ENCODE data around the gene SHBG. TPM values are rescaled to one million over a fixed set of nuclear protein-coding genes. Genes with fewer than 3 reads are reported as not detected.

The SHBG gene
- total RNA-seq, 1 donor from 2014 or later, result 0.87 TPM

DNA sequence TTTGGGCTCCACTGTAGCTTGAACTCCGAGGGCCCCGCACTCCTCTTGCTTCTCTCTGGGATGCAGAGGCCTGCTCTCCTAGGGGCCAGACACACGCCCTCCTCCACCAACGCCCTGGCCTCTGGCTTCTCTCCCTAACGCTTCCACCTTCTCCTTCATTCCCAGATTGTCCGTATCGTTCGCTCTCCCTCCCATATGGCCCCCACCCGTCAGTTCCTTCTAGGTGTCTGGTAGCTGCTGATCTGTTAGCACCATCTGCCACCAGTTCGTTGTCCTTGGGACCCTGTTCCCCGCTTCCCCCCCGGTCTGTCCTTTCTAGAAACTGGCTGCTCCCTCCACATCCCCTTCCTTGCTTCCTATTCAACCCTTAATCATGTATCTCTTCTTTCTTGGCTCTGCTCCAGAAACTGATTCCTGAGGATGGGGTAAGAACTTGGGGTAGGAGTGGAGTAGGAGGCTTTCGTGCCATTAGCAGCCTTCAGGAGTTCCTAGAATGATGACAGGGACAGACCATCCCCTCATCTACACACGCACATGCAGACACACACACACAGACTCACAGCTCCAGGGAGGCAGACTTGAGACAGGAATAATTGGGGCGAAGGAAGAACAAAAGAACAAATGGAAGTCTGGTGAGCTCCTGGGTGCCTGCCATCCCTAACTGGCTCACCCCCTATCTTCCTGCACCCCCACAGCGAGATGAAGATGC lies 25.1 kb downstream of the SHBG start:
- Histone ChIP-seq H3K27me3 (peaks cover 21% of the 10 kb centered on the region), H3K4me1 (peaks cover 17% of the 10 kb centered on the region), H3K36me3 (no peaks in the 10 kb centered on the region), H3K27ac (no peak overlapping the region), H3K9me3 (no peaks in the 10 kb centered on the region), H3K4me3 (no peak overlapping the region)
- intact Hi-C loops (cut with DNase I), result no loop called here
- TF ChIP-seq, protein P1, sequence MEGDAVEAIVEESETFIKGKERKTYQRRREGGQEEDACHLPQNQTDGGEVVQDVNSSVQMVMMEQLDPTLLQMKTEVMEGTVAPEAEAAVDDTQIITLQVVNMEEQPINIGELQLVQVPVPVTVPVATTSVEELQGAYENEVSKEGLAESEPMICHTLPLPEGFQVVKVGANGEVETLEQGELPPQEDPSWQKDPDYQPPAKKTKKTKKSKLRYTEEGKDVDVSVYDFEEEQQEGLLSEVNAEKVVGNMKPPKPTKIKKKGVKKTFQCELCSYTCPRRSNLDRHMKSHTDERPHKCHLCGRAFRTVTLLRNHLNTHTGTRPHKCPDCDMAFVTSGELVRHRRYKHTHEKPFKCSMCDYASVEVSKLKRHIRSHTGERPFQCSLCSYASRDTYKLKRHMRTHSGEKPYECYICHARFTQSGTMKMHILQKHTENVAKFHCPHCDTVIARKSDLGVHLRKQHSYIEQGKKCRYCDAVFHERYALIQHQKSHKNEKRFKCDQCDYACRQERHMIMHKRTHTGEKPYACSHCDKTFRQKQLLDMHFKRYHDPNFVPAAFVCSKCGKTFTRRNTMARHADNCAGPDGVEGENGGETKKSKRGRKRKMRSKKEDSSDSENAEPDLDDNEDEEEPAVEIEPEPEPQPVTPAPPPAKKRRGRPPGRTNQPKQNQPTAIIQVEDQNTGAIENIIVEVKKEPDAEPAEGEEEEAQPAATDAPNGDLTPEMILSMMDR (IDR thresholded peaks at IDR 0.05), result no peak
- no peak for ATAC-seq
- no peak for DNase-seq

- Histone ChIP-seq H3K4me3 (no peak overlapping the region), H3K27ac (no peak overlapping the region), H3K27me3 (peaks cover 16% of the 10 kb centered on the region), H3K9me3 (no peaks in the 10 kb centered on the region), H3K36me3 (no peaks in the 10 kb centered on the region), H3K4me1 (peaks cover 12% of the 10 kb centered on the region)
- ATAC-seq (no peak), DNase-seq (no peak)
- TF ChIP-seq, protein P1 (IDR thresholded peaks at IDR 0.05), result no peak
- intact Hi-C loops (cut with DNase I), result no loop called here
Measured at GRCh38 chr17:7655541-7655840, 25.6 kb downstream of the SHBG start.

- Histone ChIP-seq H3K9me3 (no peaks in the 10 kb centered on the region), H3K27ac (no peak overlapping the region), H3K4me1 (no peaks in the 10 kb centered on the region), H3K27me3 (no peaks in the 10 kb centered on the region), H3K4me3 (no peak overlapping the region), H3K36me3 (no peaks in the 10 kb centered on the region)
- intact Hi-C loops (cut with DNase I), result no loop called here
- TF ChIP-seq, protein P1 (IDR thresholded peaks at IDR 0.05), result no peak
- DNase-seq, result no peak
- ATAC-seq, result no peak
Measured at GRCh38 chr17:7656958-7657609, 27.1 kb downstream of the SHBG start.

DNA sequence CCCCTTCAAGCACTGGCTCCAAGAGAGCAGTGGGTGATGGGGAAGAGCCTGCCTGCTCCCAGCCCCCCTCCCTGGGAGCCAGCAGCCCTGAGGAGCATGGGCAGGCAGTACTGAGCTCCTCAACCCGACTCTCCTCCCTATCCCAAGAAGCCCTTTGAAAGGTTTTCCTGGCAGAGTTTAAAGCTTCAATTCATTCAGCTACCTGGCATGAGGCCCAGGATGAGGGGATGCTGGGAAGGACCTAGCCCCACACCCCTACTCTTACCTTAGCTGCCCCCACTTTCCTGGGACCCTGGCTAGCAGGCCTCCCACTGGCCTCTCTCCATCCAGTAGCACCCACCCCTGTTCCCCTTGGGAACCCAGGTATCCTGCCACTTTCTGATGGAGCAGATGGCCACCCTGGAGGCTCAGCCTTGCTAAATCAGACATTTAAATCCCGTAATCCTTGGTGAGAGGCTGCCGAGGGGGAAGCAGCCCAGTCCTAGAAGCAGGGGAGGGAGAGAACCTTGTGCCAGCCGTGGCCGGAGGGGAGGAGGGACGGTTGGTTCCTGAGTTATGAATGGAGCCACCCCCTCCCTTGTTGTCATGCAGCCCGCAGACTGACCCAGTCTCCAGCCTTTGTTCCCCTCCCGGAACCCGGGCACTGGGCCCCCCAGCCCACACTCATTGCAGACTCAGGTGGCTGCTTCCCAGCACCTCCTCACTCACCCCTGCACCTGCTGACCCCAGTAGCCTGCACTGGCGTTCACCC lies 37.9 kb downstream of the SHBG start:
- no peak overlapping the region for H3K27ac ChIP-seq
- H3K4me1 ChIP-seq, result no peaks in the 10 kb centered on the region
- DNase-seq (no peak), ATAC-seq (peak; percentile 19)
- TF ChIP-seq, protein P1 (IDR thresholded peaks at IDR 0.05), result no peak
- no peaks in the 10 kb centered on the region for H3K9me3 ChIP-seq
- H3K4me3 ChIP-seq, result no peak overlapping the region
- H3K36me3 ChIP-seq, result peaks cover 48% of the 10 kb centered on the region
- intact Hi-C loops (cut with DNase I), result no loop called here
- H3K27me3 ChIP-seq, result no peaks in the 10 kb centered on the region

DNA sequence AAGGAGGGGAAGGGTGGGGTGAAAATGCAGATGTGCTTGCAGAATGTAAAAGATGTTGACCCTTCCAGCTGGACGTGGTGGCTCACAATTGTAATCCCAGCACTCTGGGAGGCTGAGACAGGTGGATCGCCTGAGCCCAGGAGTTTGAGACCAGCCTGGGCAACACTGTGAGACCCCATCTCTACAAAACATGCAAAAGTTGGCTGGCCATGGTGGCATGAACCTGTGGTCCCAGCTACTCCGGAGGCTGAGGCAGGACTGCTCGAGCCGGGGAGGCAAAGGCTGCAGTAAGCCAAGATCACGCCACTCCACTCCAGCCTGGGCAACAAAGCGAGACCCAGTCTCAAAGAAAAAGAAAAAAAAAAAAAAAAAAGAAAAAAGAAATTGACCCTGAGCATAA lies 38.5 kb downstream of the SHBG start:
- H3K27ac ChIP-seq, result no peak overlapping the region
- TF ChIP-seq, protein P1 (IDR thresholded peaks at IDR 0.05), result no peak
- peaks cover 54% of the 10 kb centered on the region for H3K36me3 ChIP-seq
- H3K9me3 ChIP-seq, result peaks cover 2% of the 10 kb centered on the region
- no peak for DNase-seq
- H3K4me1 ChIP-seq, result no peaks in the 10 kb centered on the region
- intact Hi-C loops (cut with DNase I), result no loop called here
- ATAC-seq, result no peak
- no peak overlapping the region for H3K4me3 ChIP-seq
- no peaks in the 10 kb centered on the region for H3K27me3 ChIP-seq

Measured in upper lobe of right lung (tissue), 1 donor.